HFFc6 (cell line): Measurements from ENCODE around the gene HIRA. TPM values are rescaled to one million over a fixed set of nuclear protein-coding genes. Genes with fewer than 3 reads are reported as not detected.
"Not testable (repeated sequence)": the region's sequence is repeated elsewhere in the genome, so short reads cannot be mapped to it uniquely, and the experiment has no call there.

Source experiments
- DNase-seq: peaks from one replicate; pipeline ENCODE4 v3.0.0-alpha.2; 2018
- H3K27ac Mint-ChIP-seq: 2 replicates; pipeline ENCODE4 v1.8.0; 2020; ENCODE audit warnings: mild to moderate bottlenecking, mixed read lengths
- H3K27me3 Mint-ChIP-seq: 2 replicates; pipeline ENCODE4 v1.8.0; 2021; ENCODE audit warnings: mild to moderate bottlenecking, moderate library complexity, mixed read lengths; ENCODE audit not compliant: insufficient read depth
- H3K36me3 Mint-ChIP-seq: 2 replicates; pipeline ENCODE4 v1.8.0; 2021; ENCODE audit warnings: low read depth, mixed read lengths
- H3K4me1 Mint-ChIP-seq: 2 replicates; pipeline ENCODE4 v1.8.0; 2020; ENCODE audit warnings: low read depth, mixed read lengths
- H3K4me3 Mint-ChIP-seq: 2 replicates; pipeline ENCODE4 v1.8.0; 2020; ENCODE audit warnings: mild to moderate bottlenecking, moderate library complexity, mixed read lengths
- H3K9me3 Mint-ChIP-seq: 2 replicates; pipeline ENCODE4 v1.8.0; 2020; ENCODE audit warnings: mild to moderate bottlenecking, mixed read lengths
- CTCF ChIP-seq: fragments of 200-600 bp; sonication (generic); IDR thresholded peaks from 2 replicates; pipeline ENCODE4 v1.5.0; 2021; ENCODE audit warnings: antibody characterized with exemption, mild to moderate bottlenecking
- total RNA-seq, 6 experiments: library from RNA; stranded (reverse); fragmentation: NEBNext Ultra II Directional; extraction: Animal tissue kit (Norgen Biotek cat#: 25700); gene quantifications; 2 replicates in 1 of 6; 3 replicates in 5 of 6; pipeline ENCODE4 v1.2.3, GENCODE V29; 2021

The HIRA gene
- total RNA-seq, 6 experiments from 2014 or later = 26.6 to 30.8 (median 27.4) TPM

GRCh38 chr22:19325296-19325948, 106.1 kb downstream of the HIRA start:
- no peak for TF ChIP-seq CTCF
- Mint-ChIP-seq H3K27me3 (no peaks in the 10 kb centered on the region), H3K9me3 (no peaks in the 10 kb centered on the region), H3K4me3 (no peak overlapping the region), H3K27ac (no peak overlapping the region), H3K4me1 (no peaks in the 10 kb centered on the region), H3K36me3 (peaks cover 29% of the 10 kb centered on the region)
- DNase-seq = peak; percentile 5

GRCh38 chr22:19323420-19323819, 108.1 kb downstream of the HIRA start:
- not testable (repeated sequence) for H3K4me3 Mint-ChIP-seq, H3K4me1 Mint-ChIP-seq, H3K27me3 Mint-ChIP-seq, H3K27ac Mint-ChIP-seq, DNase-seq, H3K9me3 Mint-ChIP-seq
- H3K36me3 Mint-ChIP-seq = peaks cover 19% of the 10 kb centered on the region

- no peaks in the 10 kb centered on the region for H3K4me1 Mint-ChIP-seq
- no peak for DNase-seq
- no peak for TF ChIP-seq CTCF
- peaks cover 15% of the 10 kb centered on the region for H3K9me3 Mint-ChIP-seq
- H3K27ac Mint-ChIP-seq = no peak overlapping the region
- peaks cover 3% of the 10 kb centered on the region; the same call in 1 of the 2 replicates for H3K27me3 Mint-ChIP-seq
- H3K4me3 Mint-ChIP-seq = no peak overlapping the region
- peaks cover 12% of the 10 kb centered on the region for H3K36me3 Mint-ChIP-seq
Measured at GRCh38 chr22:19321757-19322156, 109.8 kb downstream of the HIRA start.

- Mint-ChIP-seq H3K9me3 (peaks cover 27% of the 10 kb centered on the region), H3K36me3 (peaks cover 12% of the 10 kb centered on the region)
- not testable (repeated sequence) for H3K27ac Mint-ChIP-seq, H3K4me3 Mint-ChIP-seq, H3K4me1 Mint-ChIP-seq, H3K27me3 Mint-ChIP-seq, DNase-seq
Measured at GRCh38 chr22:19320136-19320535, 111.4 kb downstream of the HIRA start.

GRCh38 chr22:19319281-19319680, 112.3 kb downstream of the HIRA start:
- no peaks in the 10 kb centered on the region for H3K4me1 Mint-ChIP-seq
- peaks cover 3% of the 10 kb centered on the region; the same call in 1 of the 2 replicates for H3K27me3 Mint-ChIP-seq
- no peak for DNase-seq
- TF ChIP-seq CTCF = no peak
- no peak overlapping the region for H3K27ac Mint-ChIP-seq
- no peak overlapping the region for H3K4me3 Mint-ChIP-seq
- peaks cover 12% of the 10 kb centered on the region for H3K36me3 Mint-ChIP-seq
- peaks cover 27% of the 10 kb centered on the region for H3K9me3 Mint-ChIP-seq

- Mint-ChIP-seq H3K9me3 (peaks cover 27% of the 10 kb centered on the region), H3K36me3 (peaks cover 12% of the 10 kb centered on the region), H3K27ac (no peak overlapping the region), H3K4me3 (no peak overlapping the region), H3K4me1 (no peaks in the 10 kb centered on the region), H3K27me3 (peaks cover 6% of the 10 kb centered on the region; the same call in 1 of the 2 replicates)
- no peak for TF ChIP-seq CTCF
- no peak for DNase-seq
Measured at GRCh38 chr22:19317865-19318264, 113.7 kb downstream of the HIRA start.

- Mint-ChIP-seq H3K36me3 (no peaks in the 10 kb centered on the region), H3K27me3 (peaks cover 9% of the 10 kb centered on the region), H3K4me3 (no peak overlapping the region), H3K9me3 (no peaks in the 10 kb centered on the region), H3K4me1 (no peaks in the 10 kb centered on the region), H3K27ac (no peak overlapping the region)
- TF ChIP-seq CTCF = no peak
- DNase-seq = no peak
Measured at GRCh38 chr22:19307872-19308271, 123.7 kb downstream of the HIRA start.

- H3K4me1 Mint-ChIP-seq, H3K4me3 Mint-ChIP-seq, H3K27me3 Mint-ChIP-seq, H3K36me3 Mint-ChIP-seq, H3K9me3 Mint-ChIP-seq, DNase-seq, H3K27ac Mint-ChIP-seq: not testable (repeated sequence)
Measured at GRCh38 chr22:19306535-19306934, 125.0 kb downstream of the HIRA start.
